ENCODE measurements around the gene SEC31B. TPM values are rescaled to one million over a fixed set of nuclear protein-coding genes. Genes with fewer than 3 reads are reported as not detected.

Gene SEC31B
- total RNA-seq, 2 donors from 2014 or later = 9.0 to 13.6 TPM

GRCh38 chr10:100554902-100555301 is 35.2 kb upstream of the SEC31B start:
- H3K9ac ChIP-seq (ENCODE audit: extremely low read depth, low read length, poor library complexity, severe bottlenecking) = no peak overlapping the region
- no peaks in the 10 kb centered on the region for H3K27me3 ChIP-seq (ENCODE audit: control insufficient read depth, insufficient read depth, low read length, poor library complexity, severe bottlenecking)
- Mint-ChIP-seq H3K36me3 (ENCODE audit: low read depth) (peaks cover 37% of the 10 kb centered on the region), H3K27me3 (ENCODE audit: insufficient read depth) (no peaks in the 10 kb centered on the region), H3K27ac (no peak overlapping the region), H3K4me3 (no peak overlapping the region), H3K4me1 (peaks cover 17% of the 10 kb centered on the region), H3K9me3 (no peaks in the 10 kb centered on the region)
- WGBS, 2 experiments (ENCODE audit: insufficient coverage in 1 of 2, insufficient read length in 1 of 2) = 98 to 100% methylated on average over 2 of the region's 2 CpGs
- no peak overlapping the region for H3K27ac ChIP-seq (ENCODE audit: low read depth, low read length)
- H3K4me1 ChIP-seq (ENCODE audit: control insufficient read depth, insufficient read depth, low read length) = peaks cover 16% of the 10 kb centered on the region
- peaks cover 40% of the 10 kb centered on the region for H3K36me3 ChIP-seq (ENCODE audit: control insufficient read depth, insufficient read depth, low read length)
- H3K4me3 ChIP-seq (ENCODE audit: low read length) = no peak overlapping the region
- TF ChIP-seq CTCF (conservative IDR thresholded peaks at IDR 0.05) = no peak
- H3K9me3 ChIP-seq (ENCODE audit: control insufficient read depth, low read length) = no peaks in the 10 kb centered on the region
- DNase-seq = no peak

- H3K36me3 ChIP-seq (ENCODE audit: control insufficient read depth, insufficient read depth, low read length) = peaks cover 48% of the 10 kb centered on the region
Observed at GRCh38 chr10:100553929-100554328, 34.3 kb upstream of the SEC31B start.

GRCh38 chr10:100551738-100552137 is 32.1 kb upstream of the SEC31B start:
- Histone ChIP-seq H3K4me1 (ENCODE audit: control insufficient read depth, insufficient read depth, low read length) (peaks cover 20% of the 10 kb centered on the region), H3K9me3 (ENCODE audit: control insufficient read depth, low read length) (no peaks in the 10 kb centered on the region), H3K36me3 (ENCODE audit: control insufficient read depth, insufficient read depth, low read length) (peaks cover 58% of the 10 kb centered on the region), H3K9ac (ENCODE audit: extremely low read depth, low read length, poor library complexity, severe bottlenecking) (no peak overlapping the region), H3K27me3 (ENCODE audit: control insufficient read depth, insufficient read depth, low read length, poor library complexity, severe bottlenecking) (no peaks in the 10 kb centered on the region), H3K4me3 (ENCODE audit: low read length) (no peak overlapping the region), H3K27ac (ENCODE audit: low read depth, low read length) (no peak overlapping the region)
- no peak overlapping the region for H3K4me3 Mint-ChIP-seq
- H3K27me3 Mint-ChIP-seq (ENCODE audit: insufficient read depth) = no peaks in the 10 kb centered on the region
- peaks cover 52% of the 10 kb centered on the region for H3K36me3 Mint-ChIP-seq (ENCODE audit: low read depth)
- 95 to 100% methylated on average over 1 to 5 of the region's 5 CpGs for whole genome bisulfite sequencing, 2 experiments (ENCODE audit: insufficient coverage in 1 of 2, insufficient read length in 1 of 2)
- H3K4me1 Mint-ChIP-seq = peaks cover 24% of the 10 kb centered on the region
- H3K27ac Mint-ChIP-seq = no peak overlapping the region
- no peak for TF ChIP-seq CTCF (conservative IDR thresholded peaks at IDR 0.05)
- no peaks in the 10 kb centered on the region for H3K9me3 Mint-ChIP-seq
- no peak for DNase-seq

More at GRCh38 chr10:100553929-100554328, 34.3 kb upstream of the SEC31B start:
- Histone ChIP-seq H3K4me1 (ENCODE audit: control insufficient read depth, insufficient read depth, low read length) (peaks cover 20% of the 10 kb centered on the region), H3K27me3 (ENCODE audit: control insufficient read depth, insufficient read depth, low read length, poor library complexity, severe bottlenecking) (no peaks in the 10 kb centered on the region), H3K4me3 (ENCODE audit: low read length) (no peak overlapping the region), H3K27ac (ENCODE audit: low read depth, low read length) (no peak overlapping the region), H3K9me3 (ENCODE audit: control insufficient read depth, low read length) (no peaks in the 10 kb centered on the region), H3K9ac (ENCODE audit: extremely low read depth, low read length, poor library complexity, severe bottlenecking) (no peak overlapping the region)
- Mint-ChIP-seq H3K36me3 (ENCODE audit: low read depth) (peaks cover 43% of the 10 kb centered on the region), H3K4me1 (peaks cover 24% of the 10 kb centered on the region), H3K27ac (no peak overlapping the region), H3K4me3 (no peak overlapping the region), H3K9me3 (no peaks in the 10 kb centered on the region), H3K27me3 (ENCODE audit: insufficient read depth) (no peaks in the 10 kb centered on the region)
- 86 to 100% methylated on average over 2 to 3 of the region's 3 CpGs for WGBS, 2 experiments (ENCODE audit: insufficient coverage in 1 of 2, insufficient read length in 1 of 2)
- no peak for DNase-seq
- no peak for TF ChIP-seq CTCF (conservative IDR thresholded peaks at IDR 0.05)
